HL-60 (cell line): ENCODE data around the gene ITGBL1.

Experiments used
- CTCF ChIP-seq: IDR thresholded peaks from one replicate; pipeline ENCODE4 v1.5.1; 2011; ENCODE audit warnings: low read length, control low read depth, inconsistent platforms; ENCODE audit not compliant: insufficient read depth
- POLR2AphosphoS5 ChIP-seq: IDR thresholded peaks from 2 replicates; pipeline ENCODE4 v1.6.1; 2012; ENCODE audit warnings: low read depth
- REST ChIP-seq: IDR thresholded peaks from 2 replicates; pipeline ENCODE4 v1.6.1; 2012; ENCODE audit warnings: low read depth; ENCODE audit not compliant: insufficient replicate concordance

- TF ChIP-seq CTCF (no peak), REST (no peak), POLR2AphosphoS5 (no peak)
Observed at GRCh38 chr13:101499406-101499805, 46.9 kb downstream of the ITGBL1 start.
